ENCODE data around the gene SH2D2A.

- TF ChIP-seq CTCF (IDR thresholded peaks at IDR 0.05; ENCODE audit: insufficient read depth, low read length, poor library complexity, severe bottlenecking) (no peak), EZH2phosphoT487 (conservative IDR thresholded peaks at IDR 0.05; ENCODE audit: low read length) (no peak)
Measured at GRCh38 chr1:156836892-156837291, 20.2 kb upstream of the SH2D2A start.

Data from SU-DHL-6 (cell line).